Neural cell (in vitro differentiated cells): ENCODE data around the gene SQSTM1. TPM values are rescaled to one million over a fixed set of nuclear protein-coding genes. Genes with fewer than 3 reads are reported as not detected.

ENCODE experiments used
- H2AFZ ChIP-seq: fragments of 200-600, 300-800 bp; sonication (generic), shearing (Covaris generic); 2 replicates; pipeline ENCODE4 v1.6.0; 2014; ENCODE audit warnings: low read depth, mild to moderate bottlenecking, antibody characterized with exemption, low read length, moderate library complexity
- H3F3A ChIP-seq: fragments of 200-600 bp; shearing (Covaris generic); 2 replicates; pipeline ENCODE4 v1.6.1; 2016; ENCODE audit warnings: mild to moderate bottlenecking, moderate library complexity, mixed read lengths, antibody characterized with exemption, low read length; ENCODE audit not compliant: insufficient read depth, poor library complexity, severe bottlenecking
- H3K27ac ChIP-seq: fragments of 200-600, 300-800 bp; sonication (generic), shearing (Covaris generic); 2 replicates; pipeline ENCODE4 v1.5.1; 2014; ENCODE audit warnings: mild to moderate bottlenecking, low read length, moderate library complexity
- H3K27me3 ChIP-seq: fragments of 300-800, 200-600 bp; sonication (generic), shearing (Covaris generic); 2 replicates; pipeline ENCODE4 v1.6.0; 2014; ENCODE audit warnings: mild to moderate bottlenecking, low read depth, low read length, moderate library complexity; ENCODE audit not compliant: insufficient read depth
- H3K36me3 ChIP-seq: fragments of 300-800, 200-600 bp; sonication (generic), shearing (Covaris generic); 2 replicates; pipeline ENCODE4 v1.5.1; 2014; ENCODE audit warnings: mild to moderate bottlenecking, antibody characterized with exemption, low read length, moderate library complexity; ENCODE audit not compliant: insufficient read depth
- H3K4me2 ChIP-seq: fragments of 300-800, 200-600 bp; sonication (generic), shearing (Covaris generic); 2 replicates; pipeline ENCODE4 v1.6.0; 2014; ENCODE audit warnings: mild to moderate bottlenecking, low read length
- H3K4me3 ChIP-seq: fragments of 300-800, 200-600 bp; sonication (generic), shearing (Covaris generic); 2 replicates; pipeline ENCODE4 v1.5.1; 2014; ENCODE audit warnings: mild to moderate bottlenecking, low read length, moderate library complexity
- H3K79me2 ChIP-seq: fragments of 200-600 bp; shearing (Covaris generic); replicated peaks from 2 replicates; pipeline ENCODE4 v1.6.0; 2014; ENCODE audit warnings: mild to moderate bottlenecking, low read length, moderate library complexity; ENCODE audit not compliant: insufficient read depth
- H3K9ac ChIP-seq: fragments of 300-800, 200-600 bp; sonication (generic), shearing (Covaris generic); 2 replicates; pipeline ENCODE4 v1.6.1; 2016; ENCODE audit warnings: mild to moderate bottlenecking, low read length, mixed read lengths
- H3K9me2 ChIP-seq: fragments of 200-600 bp; shearing (Covaris generic); 2 replicates; pipeline ENCODE4 v1.6.1; 2016; ENCODE audit warnings: mild to moderate bottlenecking, low read length, mixed read lengths; ENCODE audit not compliant: insufficient read depth
- H3K9me3 ChIP-seq: fragments of 200-600, 300-800 bp; sonication (generic), shearing (Covaris generic); 2 replicates; pipeline ENCODE4 v1.6.1; 2016; ENCODE audit warnings: mild to moderate bottlenecking, mixed run types, low read length, moderate library complexity, mixed read lengths
- H4K20me1 ChIP-seq: fragments of 200-600 bp; shearing (Covaris generic); 2 replicates; pipeline ENCODE4 v1.6.1; 2016; ENCODE audit warnings: mild to moderate bottlenecking, mixed run types; ENCODE audit not compliant: insufficient read depth
- CTCF ChIP-seq: fragments of 450-650 bp; IDR thresholded peaks from 2 replicates; pipeline ENCODE4 v1.5.1; 2014; ENCODE audit warnings: antibody characterized with exemption, mild to moderate bottlenecking, moderate library complexity; ENCODE audit not compliant: poor library complexity, severe bottlenecking
- EP300 ChIP-seq: fragments of 450-650 bp; conservative IDR thresholded peaks from 2 replicates; pipeline ENCODE4 v1.6.1; 2014; ENCODE audit warnings: antibody characterized with exemption, mild to moderate bottlenecking, moderate library complexity; ENCODE audit not compliant: poor library complexity, severe bottlenecking
- EZH2 ChIP-seq: fragments of 200-600, 300-800 bp; shearing (Covaris generic), sonication (generic); IDR thresholded peaks from 2 replicates; pipeline ENCODE4 v1.6.1; 2014; ENCODE audit warnings: antibody characterized with exemption, low read length, borderline replicate concordance, mild to moderate bottlenecking; ENCODE audit not compliant: insufficient read depth, poor library complexity, severe bottlenecking
- MXI1 ChIP-seq: fragments of 450-650 bp; conservative IDR thresholded peaks from 2 replicates; pipeline ENCODE4 v1.6.1; 2014; ENCODE audit warnings: antibody characterized with exemption, mild to moderate bottlenecking; ENCODE audit not compliant: poor library complexity, severe bottlenecking
- POLR2AphosphoS5 ChIP-seq: IDR thresholded peaks from 2 replicates; pipeline ENCODE4 v1.6.1; 2012
- RAD21 ChIP-seq: fragments of 450-650 bp; conservative IDR thresholded peaks from 2 replicates; pipeline ENCODE4 v1.6.1; 2014; ENCODE audit warnings: antibody characterized with exemption, mild to moderate bottlenecking, moderate library complexity
- REST ChIP-seq: IDR thresholded peaks from 2 replicates; pipeline ENCODE4 v1.6.1; 2012; ENCODE audit warnings: borderline replicate concordance
- SMC3 ChIP-seq: fragments of 450-650 bp; conservative IDR thresholded peaks from 2 replicates; pipeline ENCODE4 v1.6.1; 2014; ENCODE audit warnings: antibody characterized with exemption, mild to moderate bottlenecking, moderate library complexity; ENCODE audit not compliant: poor library complexity
- TAF1 ChIP-seq: IDR thresholded peaks from 2 replicates; pipeline ENCODE4 v1.6.1; 2012; ENCODE audit warnings: low read depth
- polyA plus RNA-seq: library from polyadenylated mRNA; depleted of rRNA; stranded (reverse); fragments of >200 nt; gene quantifications from 2 replicates; pipeline ENCODE4 v1.2.3, GENCODE V29; 2014

The SQSTM1 gene
- polyA plus RNA-seq, 1 donor from 2014 or later, result 64.5 TPM

GRCh38 chr5:179805070-179805528 is 15.6 kb upstream of the SQSTM1 start:
- H3K9ac ChIP-seq, result peak overlapping the region; percentile 85
- no peaks in the 10 kb centered on the region for H4K20me1 ChIP-seq
- H3K79me2 ChIP-seq, result peaks cover 7% of the 10 kb centered on the region

GRCh38 chr5:179805529-179806249 is 15.0 kb upstream of the SQSTM1 start:
- H3F3A ChIP-seq, result no peaks in the 10 kb centered on the region
- H3K79me2 ChIP-seq, result peaks cover 7% of the 10 kb centered on the region
- peak overlapping the region; percentile 85 for H3K9ac ChIP-seq
- H3K4me2 ChIP-seq, result peak overlapping the region; percentile 19
- no peaks in the 10 kb centered on the region for H3K36me3 ChIP-seq
- TF ChIP-seq SMC3, result no peak
- peak; percentile 25 for TF ChIP-seq MXI1
- no peak for TF ChIP-seq EZH2
- H3K27me3 ChIP-seq, result no peaks in the 10 kb centered on the region
- H2AFZ ChIP-seq, result no peak overlapping the region
- no peak overlapping the region for H3K27ac ChIP-seq
- H4K20me1 ChIP-seq, result no peaks in the 10 kb centered on the region
- H3K9me2 ChIP-seq, result no peaks in the 10 kb centered on the region
- H3K4me3 ChIP-seq, result peak overlapping the region; percentile 94
- no peaks in the 10 kb centered on the region for H3K9me3 ChIP-seq

More at GRCh38 chr5:179805070-179805528, 15.6 kb upstream of the SQSTM1 start:
- H3K4me3 ChIP-seq, result peak overlapping the region; percentile 94
- no peak overlapping the region for H2AFZ ChIP-seq
- H3K36me3 ChIP-seq, result no peaks in the 10 kb centered on the region
- no peak for TF ChIP-seq SMC3
- TF ChIP-seq TAF1, result no peak
- no peak overlapping the region for H3K27ac ChIP-seq
- no peaks in the 10 kb centered on the region for H3F3A ChIP-seq
- no peaks in the 10 kb centered on the region for H3K27me3 ChIP-seq
- no peaks in the 10 kb centered on the region for H3K9me2 ChIP-seq
- H3K9me3 ChIP-seq, result no peaks in the 10 kb centered on the region
- peak overlapping the region; percentile 19 for H3K4me2 ChIP-seq

GRCh38 chr5:179806250-179807048 is 14.3 kb upstream of the SQSTM1 start, which contains the start of gene MGAT4B:
TSS of gene MGAT4B (minus strand) at chr5:179806866. CDS start at chr5:179806583, 283 bp downstream.
- Histone ChIP-seq H2AFZ (peak within 1 kb of the TSS; percentile 51), H3K9me3 (no peaks in the 10 kb centered on the region), H3K4me2 (no peak within 1 kb of the TSS), H3F3A (no peaks in the 10 kb centered on the region), H3K27ac (peak within 1 kb of the TSS; percentile 61), H3K79me2 (peaks cover 7% of the 10 kb centered on the region), H3K27me3 (no peaks in the 10 kb centered on the region), H3K36me3 (no peaks in the 10 kb centered on the region), H3K9ac (peak within 1 kb of the TSS; percentile 85), H3K9me2 (no peaks in the 10 kb centered on the region), H3K4me3 (peak within 1 kb of the TSS; percentile 94), H4K20me1 (no peaks in the 10 kb centered on the region)
- TF ChIP-seq EP300, result no peak
- peak; percentile 1 for TF ChIP-seq MXI1
- no peak for TF ChIP-seq CTCF
- no peak for TF ChIP-seq SMC3
- no peak for TF ChIP-seq RAD21
- no peak for TF ChIP-seq TAF1
- TF ChIP-seq POLR2AphosphoS5, result peak; percentile 14
- no peak for TF ChIP-seq EZH2
- no peak for TF ChIP-seq REST
